ENCODE measurements around the gene XPR1. TPM values are rescaled to one million over a fixed set of nuclear protein-coding genes. Genes with fewer than 3 reads are reported as not detected.

XPR1 gene
- total and polyA plus RNA-seq, 2 donors (not counting 1 experiment from before 2014, with no cell fraction given): 2.8 to 22.3 TPM

DNA sequence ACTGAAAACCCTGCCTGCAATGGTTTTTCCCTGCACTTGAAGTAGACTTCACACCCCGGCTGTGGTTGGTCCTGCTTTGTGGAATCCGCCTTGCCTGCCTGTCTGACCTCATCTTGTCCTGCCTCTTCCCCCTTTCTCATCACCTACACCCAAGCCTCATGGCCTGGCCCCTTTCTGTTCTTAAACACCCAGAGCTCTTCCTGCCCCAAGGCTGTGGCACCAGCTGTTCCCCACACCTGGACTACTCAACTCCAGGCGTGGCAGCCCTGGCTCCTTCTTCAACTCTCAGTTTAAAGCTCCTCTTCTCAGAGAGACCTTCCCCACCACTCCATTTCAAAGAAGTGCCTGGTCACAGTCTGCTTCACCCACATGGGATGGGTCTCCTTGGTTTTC lies 307.9 kb downstream of the XPR1 start:
- Histone ChIP-seq H3K79me2 (ENCODE audit: control insufficient read depth, insufficient read depth, low read length) (no peaks in the 10 kb centered on the region), H3K4me2 (replicated peaks; ENCODE audit: low read depth, low read length, poor library complexity, severe bottlenecking) (no peak overlapping the region), H2AFZ (ENCODE audit: insufficient read depth, low read depth, low read length, poor library complexity, severe bottlenecking) (no peak overlapping the region), H3K27me3 (replicated peaks in 1 of 4; ENCODE audit: control extremely low read depth in 1 of 4, control insufficient read depth in 3 of 4, insufficient read depth in 4 of 4, low read length in 3 of 4) (no peaks in the 10 kb centered on the region), H3K4me1 (ENCODE audit: control insufficient read depth in 2 of 2, insufficient read depth in 2 of 2, low read length in 2 of 2) (peaks cover 13 to 14% of the 10 kb centered on the region in 2 donors), H3K4me3 (ENCODE audit: control extremely low read depth in 1 of 5, extremely low read depth in 1 of 5, insufficient read depth in 1 of 5, low read depth in 2 of 5, low read length in 4 of 5) (no peak overlapping the region), H3K9me3 (ENCODE audit: control extremely low read depth in 1 of 3, control insufficient read depth in 2 of 3, insufficient read depth in 1 of 3, low read length in 2 of 3) (no peaks in the 10 kb centered on the region), H3K36me3 (replicated peaks in 1 of 2; ENCODE audit: control extremely low read depth in 1 of 2, control insufficient read depth in 1 of 2, extremely low read depth in 1 of 2, insufficient read depth in 2 of 2, low read length in 1 of 2) (no peaks in the 10 kb centered on the region), H4K20me1 (ENCODE audit: control insufficient read depth, insufficient read depth, low read length, poor library complexity, severe bottlenecking) (no peaks in the 10 kb centered on the region), H3K27ac (ENCODE audit: low read length in 2 of 2) (no peak overlapping the region), H3K9ac (ENCODE audit: low read length) (no peak overlapping the region)
- 83% methylated on average over 2 of the region's 3 CpGs for WGBS (ENCODE audit: insufficient coverage)
- Mint-ChIP-seq H3K4me1 (peaks cover 19% of the 10 kb centered on the region), H3K27ac (no peak overlapping the region), H3K9me3 (ENCODE audit: insufficient read depth) (no peaks in the 10 kb centered on the region), H3K27me3 (peaks cover 1% of the 10 kb centered on the region), H3K4me3 (no peak overlapping the region)
- DNase-seq (no peak), ATAC-seq (ENCODE audit: low read depth) (no peak)
- TF ChIP-seq EZH2 (IDR thresholded peaks at IDR 0.05; ENCODE audit: borderline replicate concordance, insufficient read depth, low read depth, low read length, poor library complexity, severe bottlenecking): no peak
- TF ChIP-seq, protein P1, sequence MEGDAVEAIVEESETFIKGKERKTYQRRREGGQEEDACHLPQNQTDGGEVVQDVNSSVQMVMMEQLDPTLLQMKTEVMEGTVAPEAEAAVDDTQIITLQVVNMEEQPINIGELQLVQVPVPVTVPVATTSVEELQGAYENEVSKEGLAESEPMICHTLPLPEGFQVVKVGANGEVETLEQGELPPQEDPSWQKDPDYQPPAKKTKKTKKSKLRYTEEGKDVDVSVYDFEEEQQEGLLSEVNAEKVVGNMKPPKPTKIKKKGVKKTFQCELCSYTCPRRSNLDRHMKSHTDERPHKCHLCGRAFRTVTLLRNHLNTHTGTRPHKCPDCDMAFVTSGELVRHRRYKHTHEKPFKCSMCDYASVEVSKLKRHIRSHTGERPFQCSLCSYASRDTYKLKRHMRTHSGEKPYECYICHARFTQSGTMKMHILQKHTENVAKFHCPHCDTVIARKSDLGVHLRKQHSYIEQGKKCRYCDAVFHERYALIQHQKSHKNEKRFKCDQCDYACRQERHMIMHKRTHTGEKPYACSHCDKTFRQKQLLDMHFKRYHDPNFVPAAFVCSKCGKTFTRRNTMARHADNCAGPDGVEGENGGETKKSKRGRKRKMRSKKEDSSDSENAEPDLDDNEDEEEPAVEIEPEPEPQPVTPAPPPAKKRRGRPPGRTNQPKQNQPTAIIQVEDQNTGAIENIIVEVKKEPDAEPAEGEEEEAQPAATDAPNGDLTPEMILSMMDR (IDR thresholded peaks at IDR 0.05): no peak
- intact Hi-C loops (cut with micrococcal nuclease): no loop called here
- CTCF ChIA-PET: interaction anchor here (0.6 kb wide), 1 partner anchor 335 kb away, joined by 4 read pairs; no protein-coding TSS in a partner anchor
- POLR2A ChIA-PET: no interaction called here

Small RNAs within 50 kb of the gene (small RNA-seq; reads per million reads assigned to genes)
- gene RF00026 (ENCODE audit: insufficient read length, low read depth, low replicate concordance): not detected

Other genes with a start within 250 kb of the XPR1 start
- 80.9 and 82.8 TPM in 2 replicates for gene ACBD6, start 129.4 kb upstream of the XPR1 start, total RNA-seq
- 43.0 and 52.9 TPM in 2 replicates for gene ACBD6, start 129.4 kb upstream of the XPR1 start, polyA plus RNA-seq
- gene OVAAL, start 73.1 kb upstream of the XPR1 start, total RNA-seq: not detected in 2 replicates
- not detected in 2 replicates for gene OVAAL, start 73.1 kb upstream of the XPR1 start, polyA plus RNA-seq

Data from B cell (primary cell).